Measurements from ENCODE around the gene CZIB.
A peak's percentile ranks its signal among the peaks of the same experiment; 100 is the strongest.

Gene CZIB

GRCh38 chr1:53220171-53220961 lies at the start of gene CZIB:
Gene CZIB (minus strand): TSS chr1:53220634. CDS start chr1:53220575, 59 bp downstream.
- DNase-seq = peak; percentile 82 to 92

- DNase-seq = no peak
Measured at GRCh38 chr1:53270107-53270506, 49.7 kb upstream of the CZIB start.

DNA sequence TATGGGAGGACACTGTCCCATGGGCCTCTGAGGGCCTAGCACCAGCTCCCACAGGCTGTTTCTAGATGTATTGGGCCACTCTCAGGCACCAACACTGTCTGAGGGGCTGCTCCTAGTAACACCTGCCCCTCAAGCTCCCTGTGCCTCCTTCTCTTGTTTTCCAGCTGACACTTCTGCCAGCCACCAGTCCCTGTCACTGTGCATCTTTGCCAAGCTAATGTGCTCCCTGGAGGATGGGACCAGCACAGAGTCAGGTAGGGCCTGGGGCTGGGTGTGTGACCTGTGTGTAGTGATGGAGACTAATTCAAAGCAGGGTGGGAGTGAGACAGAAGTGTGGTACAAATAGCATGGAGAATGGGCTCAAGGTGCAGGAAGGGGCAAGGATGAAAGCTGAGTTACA lies 47.3 kb upstream of the CZIB start:
- no peak for DNase-seq

DNA sequence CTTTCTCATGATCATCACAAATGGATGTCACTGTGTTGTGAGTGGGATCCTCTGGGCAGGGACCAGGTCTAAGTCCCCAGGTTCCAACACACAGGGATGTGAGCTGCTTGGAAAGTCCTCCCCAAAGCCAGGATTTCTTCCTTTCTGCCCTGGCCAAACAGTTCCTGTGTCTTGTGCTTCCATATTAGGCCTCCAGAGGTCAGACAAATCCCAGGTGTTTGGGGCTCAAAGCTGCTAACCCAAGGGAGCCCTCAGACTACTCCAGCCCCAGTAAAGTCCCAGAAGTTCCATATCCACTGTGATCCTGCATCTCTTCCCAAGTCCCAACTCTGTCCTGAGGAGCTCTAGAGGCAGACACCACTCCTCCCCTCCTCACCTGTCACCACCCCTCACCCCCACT lies 45.6 kb upstream of the CZIB start:
- peak in 1 of 2 experiments; percentile 47 for DNase-seq

DNA sequence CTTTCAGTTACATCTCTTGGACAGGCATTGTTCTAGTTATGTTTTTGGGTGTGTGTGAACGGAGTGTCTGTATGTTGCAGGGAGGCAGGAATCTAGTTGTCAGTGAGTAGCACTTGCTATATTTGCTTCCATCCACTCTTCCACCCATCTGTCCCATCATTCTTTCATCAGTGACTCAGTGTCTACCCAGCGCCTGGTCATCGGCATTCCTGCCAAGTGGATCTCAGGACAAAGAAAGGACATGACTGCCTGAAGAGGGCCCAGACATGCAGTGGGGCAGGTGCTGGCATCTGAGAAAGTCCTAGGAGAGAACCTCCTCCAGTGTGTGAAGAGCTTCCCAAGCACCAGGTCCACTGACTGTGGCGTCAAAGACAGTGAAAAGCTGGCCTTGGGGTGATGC lies 45.1 kb upstream of the CZIB start:
- DNase-seq = no peak

DNA sequence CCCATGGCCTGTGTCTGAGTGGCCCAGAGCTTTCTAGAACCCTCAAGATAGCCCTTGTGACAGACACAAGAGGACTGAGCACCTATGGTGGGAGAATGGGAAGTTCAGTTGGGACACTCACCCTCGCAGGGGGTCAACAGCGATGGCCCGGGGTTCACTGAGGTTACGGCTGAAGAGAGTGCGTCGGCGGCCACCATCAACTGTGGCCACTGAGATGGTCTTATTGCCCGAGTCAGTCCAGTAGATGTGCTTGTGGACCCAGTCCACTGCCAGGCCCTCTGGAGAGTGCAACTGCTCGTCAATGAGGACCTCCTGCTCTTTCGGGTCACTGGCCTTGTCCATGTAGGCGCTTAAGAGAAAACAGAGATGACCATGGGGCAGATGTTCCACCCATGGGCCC lies 43.6 kb upstream of the CZIB start:
- no peak for DNase-seq

GRCh38 chr1:53262000-53262399 lies 41.6 kb upstream of the CZIB start:
- no peak for DNase-seq

DNA sequence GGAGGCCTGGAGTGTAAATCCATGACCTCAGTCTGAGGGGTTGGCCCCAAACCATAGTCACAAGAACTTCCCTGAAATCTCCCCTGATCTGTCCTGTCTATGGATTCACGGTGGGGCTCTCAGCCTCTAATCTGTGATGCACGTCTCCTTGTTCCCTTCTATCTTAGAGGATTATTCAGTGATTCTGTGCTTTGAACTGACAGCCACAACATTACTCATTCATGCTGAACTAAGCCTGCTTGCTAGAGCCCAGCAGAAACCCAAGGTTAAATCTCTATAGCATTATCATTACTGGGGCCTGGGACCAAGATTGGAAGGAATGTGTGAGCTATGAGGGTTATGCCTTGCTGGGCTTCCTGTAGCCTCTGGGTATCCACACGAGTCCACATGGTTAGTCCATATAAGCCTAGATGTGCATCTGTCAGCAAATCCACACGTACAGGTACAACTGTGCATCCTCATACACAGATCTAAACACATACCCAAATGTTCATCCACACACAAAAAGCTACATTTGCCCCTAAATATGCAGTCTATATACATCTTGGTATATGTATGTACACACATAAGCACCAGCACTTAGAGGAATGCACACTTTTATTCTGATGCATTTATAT lies 40.3 kb upstream of the CZIB start:
- DNase-seq = no peak

GRCh38 chr1:53259932-53260331 lies 39.5 kb upstream of the CZIB start:
- no peak for DNase-seq

- no peak for DNase-seq
Measured at GRCh38 chr1:53258216-53258615, 37.8 kb upstream of the CZIB start.

DNA sequence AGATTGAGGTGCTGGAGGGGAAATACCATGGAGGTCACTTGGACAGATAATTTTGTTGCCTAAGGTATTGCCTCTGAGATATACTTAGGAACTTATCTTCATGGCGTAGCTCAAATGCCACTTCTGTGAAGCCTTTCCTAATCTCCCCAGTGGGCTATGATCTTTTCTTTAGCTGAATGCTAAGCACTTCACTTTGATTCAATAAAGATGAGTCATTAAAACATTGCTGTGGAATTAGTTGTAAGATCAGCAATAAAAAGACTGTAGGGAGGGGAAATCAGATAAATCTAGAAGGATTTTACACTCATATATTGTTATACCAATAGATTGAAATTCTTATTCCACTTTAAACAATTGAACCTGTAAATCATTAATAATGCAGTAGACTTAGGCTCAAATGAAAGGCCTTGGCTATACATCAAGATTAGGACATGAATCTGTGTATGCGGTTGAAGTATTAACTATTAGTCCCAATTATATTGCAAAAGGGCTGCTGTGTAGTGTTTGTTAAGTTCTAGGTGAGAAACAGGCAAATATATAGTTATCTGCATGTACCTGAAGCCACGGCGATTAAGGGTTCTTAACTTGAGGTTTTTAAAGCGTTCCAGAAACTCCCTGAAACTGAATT lies 37.1 kb upstream of the CZIB start:
- DNase-seq = no peak

GRCh38 chr1:53256511-53257453 lies 36.3 kb upstream of the CZIB start:
- no peak for DNase-seq

- no peak for DNase-seq
Measured at GRCh38 chr1:53255031-53255430, 34.6 kb upstream of the CZIB start.

- DNase-seq = no peak
Measured at GRCh38 chr1:53254011-53254640, 33.7 kb upstream of the CZIB start.

DNA sequence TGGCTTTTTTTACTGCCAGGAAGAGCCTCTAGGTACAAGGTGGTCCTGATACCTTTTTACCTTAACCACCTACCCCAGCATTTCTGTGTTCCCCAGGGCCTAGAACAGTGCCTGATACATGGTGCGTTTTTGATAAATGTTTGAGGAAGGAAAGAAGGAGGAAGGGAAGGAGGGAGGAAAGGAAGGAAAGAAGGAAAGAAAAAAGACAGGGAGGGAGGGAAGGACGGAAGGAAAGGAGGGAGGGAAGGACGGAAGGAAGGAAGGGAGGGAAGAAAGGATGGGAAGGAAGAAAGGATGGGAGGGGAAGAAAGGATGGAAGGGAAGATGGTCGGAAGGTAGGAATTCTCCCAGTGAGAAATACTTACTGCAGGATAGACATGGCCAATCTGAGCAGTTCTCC lies 29.9 kb upstream of the CZIB start:
- no peak for DNase-seq

DNA sequence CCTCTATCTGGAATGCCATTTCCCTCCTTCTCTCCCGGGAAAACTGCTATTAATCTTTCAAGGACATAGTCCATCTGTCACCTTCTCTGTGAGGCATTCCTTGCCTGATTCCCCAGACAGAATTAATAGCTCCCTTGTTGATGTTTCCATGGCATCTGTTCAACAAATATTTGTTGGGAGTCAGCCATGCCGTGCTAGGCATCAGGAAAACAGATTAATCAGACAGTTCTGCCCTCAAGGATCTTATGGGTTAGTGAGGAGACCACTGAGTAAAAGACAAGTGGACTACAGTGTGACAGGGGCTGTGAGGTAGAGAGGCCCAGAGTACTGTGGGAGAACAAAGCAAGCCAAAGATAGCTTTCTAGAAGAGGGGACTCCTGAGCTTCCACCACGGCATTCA lies 29.3 kb upstream of the CZIB start:
- peak; percentile 93 to 96 for DNase-seq

GRCh38 chr1:53246261-53247134 lies 26.1 kb upstream of the CZIB start:
- DNase-seq = no peak

- no peak for DNase-seq
Measured at GRCh38 chr1:53244141-53244540, 23.7 kb upstream of the CZIB start.

DNA sequence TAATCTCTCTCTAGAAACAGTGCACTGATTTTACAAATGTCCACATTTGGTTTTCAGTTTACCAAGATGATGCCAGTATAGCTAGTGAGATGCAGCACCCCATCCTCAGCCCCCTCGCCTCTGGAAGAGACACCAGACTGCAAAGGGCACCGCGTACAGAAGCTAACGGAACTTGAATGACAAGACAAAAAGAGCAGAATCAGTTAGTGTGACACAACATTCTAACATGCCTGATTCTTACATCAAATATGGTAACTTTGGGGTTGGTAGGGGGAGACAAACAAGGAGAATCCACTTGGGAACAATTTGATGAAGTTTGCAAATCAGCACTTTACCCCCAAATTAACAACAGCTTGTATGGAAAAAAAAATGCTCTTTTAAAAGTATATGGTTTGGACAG lies 21.9 kb upstream of the CZIB start:
- DNase-seq = no peak

GRCh38 chr1:53241828-53242227 lies 21.4 kb upstream of the CZIB start:
- DNase-seq = no peak
